ENCODE results near the gene CDKL1. TPM values are rescaled to one million over a fixed set of nuclear protein-coding genes. Genes with fewer than 3 reads are reported as not detected.
"Not testable (repeated sequence)": the region's sequence is repeated elsewhere in the genome, so short reads cannot be mapped to it uniquely, and the experiment has no call there.

CDKL1 gene
- total RNA-seq, 1 experiment from 2014 or later, result 5.4 TPM

GRCh38 chr14:50371546-50371945, 25.1 kb downstream of the CDKL1 start:
- Mint-ChIP-seq H3K36me3 (ENCODE audit: insufficient read depth, unreplicated experiment) (no peaks in the 10 kb centered on the region), H3K27me3 (ENCODE audit: insufficient read depth, unreplicated experiment) (no peaks in the 10 kb centered on the region), H3K27ac (ENCODE audit: unreplicated experiment) (no peak overlapping the region), H3K4me1 (ENCODE audit: low read depth, unreplicated experiment) (no peaks in the 10 kb centered on the region), H3K9me3 (ENCODE audit: unreplicated experiment) (no peaks in the 10 kb centered on the region), H3K4me3 (ENCODE audit: unreplicated experiment) (no peak overlapping the region)
- H3K27me3 ChIP-seq (replicated peaks; ENCODE audit: control insufficient read depth, insufficient read depth, low read length), result no peaks in the 10 kb centered on the region
- CTCF ChIA-PET, result no interaction called here
- no peak for TF ChIP-seq CTCF (IDR thresholded peaks at IDR 0.05; ENCODE audit: insufficient read depth in 1 of 2, low read depth in 1 of 2, low read length in 1 of 2, severe bottlenecking in 1 of 2, unreplicated experiment in 1 of 2)
- H3K4me3 ChIP-seq (ENCODE audit: low read depth, low read length), result no peak overlapping the region
- no TSS peak for BruUV-seq (replicated peaks)
- H3K36me3 ChIP-seq (ENCODE audit: control insufficient read depth, insufficient read depth, low read length), result no peaks in the 10 kb centered on the region
- intact Hi-C loops (cut with micrococcal nuclease; ENCODE audit: unreplicated experiment), result no loop called here
- H3K4me1 ChIP-seq, result no peaks in the 10 kb centered on the region
- no peak for DNase-seq
- POLR2A ChIA-PET, result no interaction called here
- H3K9me3 ChIP-seq, result no peaks in the 10 kb centered on the region

GRCh38 chr14:50366589-50366988, 30.1 kb downstream of the CDKL1 start:
- no peak for TF ChIP-seq CTCF (IDR thresholded peaks at IDR 0.05; ENCODE audit: insufficient read depth in 1 of 2, low read depth in 1 of 2, low read length in 1 of 2, severe bottlenecking in 1 of 2, unreplicated experiment in 1 of 2)
- Mint-ChIP-seq H3K36me3 (ENCODE audit: insufficient read depth, unreplicated experiment) (no peaks in the 10 kb centered on the region), H3K27me3 (ENCODE audit: insufficient read depth, unreplicated experiment) (no peaks in the 10 kb centered on the region), H3K4me1 (ENCODE audit: low read depth, unreplicated experiment) (peaks cover 7% of the 10 kb centered on the region), H3K9me3 (ENCODE audit: unreplicated experiment) (no peaks in the 10 kb centered on the region), H3K4me3 (ENCODE audit: unreplicated experiment) (no peak overlapping the region), H3K27ac (ENCODE audit: unreplicated experiment) (no peak overlapping the region)
- Histone ChIP-seq H3K4me1 (peaks cover 10% of the 10 kb centered on the region), H3K4me3 (ENCODE audit: low read depth, low read length) (no peak overlapping the region), H3K27me3 (replicated peaks; ENCODE audit: control insufficient read depth, insufficient read depth, low read length) (no peaks in the 10 kb centered on the region), H3K9me3 (no peaks in the 10 kb centered on the region), H3K36me3 (ENCODE audit: control insufficient read depth, insufficient read depth, low read length) (no peaks in the 10 kb centered on the region)
- intact Hi-C loops (cut with micrococcal nuclease; ENCODE audit: unreplicated experiment), result no loop called here
- ChIA-PET POLR2A (no interaction called here), CTCF (no interaction called here)
- DNase-seq, result no peak
- BruUV-seq (replicated peaks), result no TSS peak

GRCh38 chr14:50366115-50366514, 30.6 kb downstream of the CDKL1 start:
- no peaks in the 10 kb centered on the region for H3K9me3 Mint-ChIP-seq (ENCODE audit: unreplicated experiment)

GRCh38 chr14:50365572-50365971, 31.1 kb downstream of the CDKL1 start:
- H3K27me3 ChIP-seq (replicated peaks; ENCODE audit: control insufficient read depth, insufficient read depth, low read length); POLR2A ChIA-PET; H3K4me3 Mint-ChIP-seq (ENCODE audit: unreplicated experiment); H3K36me3 Mint-ChIP-seq (ENCODE audit: insufficient read depth, unreplicated experiment); H3K27me3 Mint-ChIP-seq (ENCODE audit: insufficient read depth, unreplicated experiment); H3K9me3 Mint-ChIP-seq (ENCODE audit: unreplicated experiment); H3K4me1 ChIP-seq; H3K4me1 Mint-ChIP-seq (ENCODE audit: low read depth, unreplicated experiment); H3K36me3 ChIP-seq (ENCODE audit: control insufficient read depth, insufficient read depth, low read length); DNase-seq; H3K4me3 ChIP-seq (ENCODE audit: low read depth, low read length); BruUV-seq (replicated peaks); H3K9me3 ChIP-seq; intact Hi-C loops (cut with micrococcal nuclease; ENCODE audit: unreplicated experiment); H3K27ac Mint-ChIP-seq (ENCODE audit: unreplicated experiment): not testable (repeated sequence)
- CTCF ChIA-PET, result interaction anchor here (1.2 kb wide), 1 partner anchor 45 kb away, joined by 4 read pairs; no protein-coding TSS in a partner anchor

More at GRCh38 chr14:50366115-50366514, 30.6 kb downstream of the CDKL1 start:
- Mint-ChIP-seq H3K4me3 (ENCODE audit: unreplicated experiment) (no peak overlapping the region), H3K27ac (ENCODE audit: unreplicated experiment) (no peak overlapping the region), H3K36me3 (ENCODE audit: insufficient read depth, unreplicated experiment) (no peaks in the 10 kb centered on the region), H3K27me3 (ENCODE audit: insufficient read depth, unreplicated experiment) (no peaks in the 10 kb centered on the region), H3K4me1 (ENCODE audit: low read depth, unreplicated experiment) (peaks cover 7% of the 10 kb centered on the region)
- intact Hi-C loops (cut with micrococcal nuclease; ENCODE audit: unreplicated experiment), result no loop called here
- Histone ChIP-seq H3K4me3 (ENCODE audit: low read depth, low read length) (no peak overlapping the region), H3K36me3 (ENCODE audit: control insufficient read depth, insufficient read depth, low read length) (no peaks in the 10 kb centered on the region), H3K27me3 (replicated peaks; ENCODE audit: control insufficient read depth, insufficient read depth, low read length) (no peaks in the 10 kb centered on the region), H3K9me3 (no peaks in the 10 kb centered on the region), H3K4me1 (peaks cover 10% of the 10 kb centered on the region)
- no peak for TF ChIP-seq CTCF (IDR thresholded peaks at IDR 0.05; ENCODE audit: insufficient read depth in 1 of 2, low read depth in 1 of 2, low read length in 1 of 2, severe bottlenecking in 1 of 2, unreplicated experiment in 1 of 2)
- ChIA-PET CTCF (no interaction called here), POLR2A (no interaction called here)
- DNase-seq, result no peak
- BruUV-seq (replicated peaks), result no TSS peak
